Stimulated activated CD4-positive, alpha-beta T cell treated with anti-CD3 and anti-CD28 coated beads, Interleukin-12 subunit alpha, Interleukin-12 subunit beta, amount 100 ng/mL, for 24 hours (primary cell): ENCODE results near the gene ZNF516.
A peak's percentile ranks its signal among the peaks of the same experiment; 100 is the strongest.

Experiments
- DNase-seq, 2 experiments: peaks; one replicate each; pipeline ENCODE4 v3.0.0-alpha.2; 2020; ENCODE audit warnings: low read depth in 2 of 2

The ZNF516 gene

DNA sequence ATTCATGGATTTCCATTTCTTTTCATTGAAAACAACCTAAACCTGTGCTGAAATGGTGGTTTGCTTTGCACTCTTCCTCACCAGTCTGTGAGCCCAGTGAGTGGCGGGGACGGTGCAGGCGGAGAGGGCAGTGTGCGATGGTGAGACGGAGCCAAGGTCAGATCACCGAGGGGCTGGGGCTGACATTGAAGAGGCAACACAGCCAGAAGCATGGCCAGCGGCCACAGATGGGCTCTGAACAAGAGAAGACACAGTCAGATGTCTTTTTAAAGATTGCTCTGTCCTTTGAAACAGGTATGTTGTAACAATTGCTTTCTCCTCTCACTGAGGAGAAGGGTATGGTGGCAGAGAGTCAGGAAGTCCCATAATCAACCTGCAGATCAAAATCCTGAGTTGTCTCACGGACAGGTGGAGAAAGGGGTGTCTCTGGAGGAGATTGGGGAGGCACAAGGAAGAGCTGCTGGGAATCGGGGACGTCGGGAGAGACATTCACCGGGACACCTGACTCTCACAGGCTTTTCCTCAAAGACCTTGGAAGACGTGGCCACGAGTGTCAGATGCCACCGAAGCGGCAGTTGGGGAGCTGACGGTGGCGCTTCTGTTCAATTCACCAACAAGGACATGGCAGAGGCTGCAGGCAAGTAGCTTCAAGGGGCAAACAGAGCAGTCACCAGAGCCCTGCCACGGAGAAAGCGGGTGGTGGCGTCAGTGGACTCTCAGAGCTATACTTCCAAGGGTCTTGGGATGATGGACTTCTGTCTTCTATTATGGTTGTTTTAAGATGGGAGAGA is 12.1 kb upstream of the ZNF516 start:
- no peak for DNase-seq

DNA sequence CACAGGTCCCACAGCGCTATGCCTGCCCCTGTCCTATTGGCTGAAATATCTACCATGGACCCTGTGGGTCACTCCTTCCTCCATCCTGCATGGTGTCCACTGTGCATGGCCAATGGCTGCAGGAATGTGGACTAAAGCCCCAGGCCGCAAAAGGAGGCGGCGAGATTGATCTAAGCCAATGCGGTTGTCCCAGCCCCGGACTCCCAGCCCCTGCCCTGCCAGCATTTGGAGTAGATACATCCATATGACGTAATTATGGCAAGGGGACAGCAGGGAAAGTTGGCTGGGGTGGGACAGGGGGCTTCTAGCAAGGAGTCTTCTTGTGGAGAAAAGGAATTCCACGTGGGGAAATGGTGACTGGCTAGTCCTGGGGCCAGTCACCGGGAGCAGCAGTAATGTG is 11.4 kb upstream of the ZNF516 start:
- no peak for DNase-seq

DNA sequence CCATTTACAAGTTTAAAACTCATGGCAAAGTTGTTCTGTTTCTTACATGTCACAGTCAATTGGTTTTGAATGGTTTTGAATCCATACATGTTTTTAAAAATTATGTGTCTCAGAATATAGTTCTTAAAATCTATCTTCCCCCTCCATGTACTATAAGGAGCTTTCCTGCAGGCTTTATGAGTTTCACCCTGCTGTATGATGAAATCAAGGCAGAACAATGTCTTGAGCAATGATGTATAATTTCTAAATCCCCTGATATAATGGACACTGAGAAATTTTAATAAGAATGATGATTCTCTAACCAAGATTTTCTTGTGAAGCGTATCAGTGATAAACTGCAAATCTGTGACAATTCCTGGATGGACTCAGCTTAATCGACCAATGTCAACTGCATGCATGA is 10.6 kb upstream of the ZNF516 start:
- no peak for DNase-seq

GRCh38 chr18:76504749-76505148 is 9.7 kb upstream of the ZNF516 start:
- DNase-seq, result no peak

GRCh38 chr18:76503649-76504386 is 8.8 kb upstream of the ZNF516 start:
- no peak for DNase-seq

- no peak for DNase-seq
Measured at GRCh38 chr18:76502551-76502950, 7.5 kb upstream of the ZNF516 start.

- DNase-seq, result no peak
Measured at GRCh38 chr18:76499637-76500340, 4.7 kb upstream of the ZNF516 start.

DNA sequence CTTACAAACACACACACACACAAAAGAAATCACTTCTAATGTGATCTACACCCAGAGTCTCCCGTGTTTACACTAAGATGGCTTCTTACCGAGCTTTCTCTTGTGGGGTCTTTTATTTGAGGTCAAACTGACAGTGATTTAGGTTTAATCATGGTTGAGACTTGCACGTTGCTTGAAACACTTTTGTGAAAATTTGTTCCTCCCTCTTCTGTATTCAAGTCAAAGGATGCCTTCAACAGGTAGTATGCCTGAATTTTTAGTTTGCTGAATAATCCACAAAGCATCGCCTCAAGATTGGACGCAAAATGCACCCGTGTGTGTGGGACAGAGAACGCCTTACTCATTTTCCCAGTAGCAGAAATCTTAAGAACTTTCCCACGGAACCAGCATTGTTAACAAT is 4.0 kb upstream of the ZNF516 start:
- no peak for DNase-seq

GRCh38 chr18:76498064-76498463 is 3.0 kb upstream of the ZNF516 start:
- DNase-seq, result no peak

DNA sequence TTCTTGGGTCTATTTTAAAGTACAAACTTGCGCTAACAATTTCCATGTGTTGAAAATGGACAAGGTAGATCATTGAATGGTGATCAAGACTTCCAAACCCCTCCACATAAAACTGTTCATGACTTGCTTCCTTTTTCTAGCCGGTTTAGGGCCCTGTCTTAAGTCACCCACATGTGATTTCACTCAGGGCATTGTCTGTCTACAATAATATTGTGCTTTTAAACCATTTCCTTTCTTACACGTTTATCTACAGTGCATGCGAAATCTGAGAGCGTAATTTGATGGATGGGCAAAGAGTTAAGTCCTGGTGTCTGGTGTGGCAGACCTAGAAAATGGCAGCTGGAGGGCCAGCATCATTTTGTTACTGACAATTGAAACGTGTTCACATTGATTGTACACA is 2.0 kb upstream of the ZNF516 start:
- no peak for DNase-seq

GRCh38 chr18:76496194-76496890 is 1.3 kb upstream of the ZNF516 start:
- DNase-seq, result no peak

GRCh38 chr18:76495435-76496193 is 572 bp upstream of the ZNF516 start:
- no peak for DNase-seq

DNA sequence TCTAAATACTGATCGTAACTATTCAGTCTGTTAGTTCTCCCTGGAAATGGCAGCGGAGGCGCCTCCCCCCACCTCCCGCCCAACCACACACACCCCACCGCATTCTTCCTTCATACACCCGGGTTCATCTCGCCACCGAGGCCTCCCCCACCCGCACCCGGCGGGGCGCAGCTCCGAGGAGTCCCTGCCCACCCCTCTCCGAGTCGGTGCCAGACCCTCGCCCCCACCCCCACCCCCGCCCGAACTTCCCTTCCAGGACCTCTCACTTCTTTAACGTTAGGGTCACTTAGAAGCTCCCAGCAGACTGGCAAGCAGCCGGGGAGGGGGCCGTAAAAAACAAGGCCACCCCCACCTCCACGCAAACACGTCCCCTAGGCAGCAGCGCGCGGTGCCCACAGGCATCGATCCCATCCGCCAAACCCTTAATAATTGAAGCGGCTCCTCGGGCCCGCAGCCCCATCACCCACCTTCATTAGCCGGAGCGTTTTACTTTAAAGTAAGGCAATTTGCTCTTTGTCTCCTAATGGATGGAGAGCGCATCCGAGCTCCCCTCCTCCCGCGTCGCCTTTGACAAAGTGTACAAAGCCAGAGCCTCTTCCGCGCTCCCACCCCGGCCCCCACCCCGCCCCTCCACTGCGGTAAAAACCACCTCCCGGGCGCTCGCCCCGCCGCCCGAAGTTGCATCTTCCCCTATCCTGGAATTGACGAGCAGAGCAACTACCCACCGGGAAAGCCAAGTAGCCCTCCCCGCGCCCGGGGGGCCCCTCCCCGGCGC is 624 bp downstream of the ZNF516 start:
- no peak for DNase-seq

GRCh38 chr18:76493213-76494161 is 1.6 kb downstream of the ZNF516 start:
- DNase-seq, result no peak

- peak; percentile 96 to 100 for DNase-seq
Measured at GRCh38 chr18:76492669-76493212, 2.3 kb downstream of the ZNF516 start.

DNA sequence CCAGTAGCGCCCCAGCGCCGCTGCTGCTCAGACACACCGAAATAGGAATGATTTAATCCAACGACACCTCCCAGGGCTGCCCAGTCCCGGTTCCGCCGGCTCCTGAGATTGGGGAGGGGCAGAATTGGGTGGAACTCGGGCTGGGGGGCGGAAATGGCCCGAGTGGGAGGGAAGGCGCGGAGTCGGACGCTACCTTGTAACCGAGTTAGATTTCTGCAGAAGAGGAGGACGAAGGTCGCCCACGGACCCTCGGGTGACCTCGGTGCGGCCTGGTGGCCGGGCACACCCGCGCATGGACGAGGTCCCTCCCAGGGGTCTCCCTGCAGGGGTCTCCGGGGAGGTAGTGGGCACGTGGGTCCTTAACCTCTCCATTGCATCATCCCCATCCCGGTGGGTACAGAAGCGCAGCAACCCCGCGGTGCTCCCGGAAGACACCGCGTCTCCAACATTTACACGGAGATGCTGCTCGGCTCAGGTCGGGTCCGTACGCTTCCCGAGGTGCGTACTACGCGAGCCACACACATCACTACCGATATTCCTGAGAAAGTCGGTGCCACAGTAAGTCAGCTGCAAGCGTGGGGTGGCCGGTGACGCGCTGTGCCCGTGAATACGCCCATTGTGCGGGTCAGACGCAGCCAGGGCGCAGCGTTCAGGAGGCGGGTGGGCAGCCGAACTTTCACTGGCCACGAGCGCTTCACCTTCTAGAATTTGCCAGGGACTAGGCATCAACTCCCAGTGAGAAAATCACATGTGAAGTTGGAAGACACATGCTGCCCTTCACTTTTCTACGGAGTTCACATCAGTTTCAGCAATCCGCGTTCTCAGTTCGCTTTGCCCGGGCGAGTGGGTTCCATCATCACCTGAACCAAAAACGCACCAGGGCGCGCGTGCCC is 3.0 kb downstream of the ZNF516 start:
- DNase-seq, result no peak

- peak in 1 of 2 experiments; percentile 64 for DNase-seq
Measured at GRCh38 chr18:76491473-76491775, 3.6 kb downstream of the ZNF516 start.
